ENCODE measurements around the gene SMIM41. TPM values are rescaled to one million over a fixed set of nuclear protein-coding genes. Genes with fewer than 3 reads are reported as not detected.
A peak's percentile ranks its signal among the peaks of the same experiment; 100 is the strongest.

The SMIM41 gene
- total RNA-seq, 1 donor from 2014 or later: 0.88 TPM

DNA sequence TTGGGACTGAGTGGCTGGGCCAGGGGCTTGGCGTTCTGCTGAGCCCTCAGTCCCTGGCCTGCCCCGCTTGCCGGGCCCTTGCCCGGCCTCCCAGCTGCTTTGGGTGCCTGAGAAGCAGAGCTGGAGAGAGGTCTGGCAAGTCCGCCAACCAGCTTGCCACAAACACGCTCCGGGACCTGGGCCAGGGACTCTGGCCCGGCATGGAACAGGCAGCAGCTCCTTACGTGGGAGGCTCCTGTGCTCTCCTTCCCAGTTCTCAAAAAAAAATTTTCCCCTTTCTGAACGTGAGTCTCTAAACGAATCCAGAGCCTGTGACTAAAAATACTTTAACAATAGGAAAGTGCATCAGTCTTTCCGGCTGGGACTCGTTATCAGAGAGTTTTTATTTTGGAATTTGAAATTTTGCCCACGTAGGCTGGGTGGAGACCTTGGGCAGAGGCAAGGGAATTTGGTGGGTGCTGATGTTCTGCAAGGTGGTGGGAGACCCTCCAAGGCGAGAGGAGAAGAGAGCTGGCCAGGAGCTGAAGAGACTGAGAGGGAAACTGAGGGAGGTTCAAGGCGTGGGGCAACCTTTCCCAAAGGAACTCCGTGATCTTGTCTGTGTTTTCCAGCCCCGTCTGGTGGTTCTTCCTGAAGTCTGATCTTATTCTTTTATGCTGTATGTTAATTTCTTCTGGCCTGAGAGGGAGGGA lies 35.1 kb upstream of the SMIM41 start:
- DNase-seq: no peak
- TF ChIP-seq, protein P1, sequence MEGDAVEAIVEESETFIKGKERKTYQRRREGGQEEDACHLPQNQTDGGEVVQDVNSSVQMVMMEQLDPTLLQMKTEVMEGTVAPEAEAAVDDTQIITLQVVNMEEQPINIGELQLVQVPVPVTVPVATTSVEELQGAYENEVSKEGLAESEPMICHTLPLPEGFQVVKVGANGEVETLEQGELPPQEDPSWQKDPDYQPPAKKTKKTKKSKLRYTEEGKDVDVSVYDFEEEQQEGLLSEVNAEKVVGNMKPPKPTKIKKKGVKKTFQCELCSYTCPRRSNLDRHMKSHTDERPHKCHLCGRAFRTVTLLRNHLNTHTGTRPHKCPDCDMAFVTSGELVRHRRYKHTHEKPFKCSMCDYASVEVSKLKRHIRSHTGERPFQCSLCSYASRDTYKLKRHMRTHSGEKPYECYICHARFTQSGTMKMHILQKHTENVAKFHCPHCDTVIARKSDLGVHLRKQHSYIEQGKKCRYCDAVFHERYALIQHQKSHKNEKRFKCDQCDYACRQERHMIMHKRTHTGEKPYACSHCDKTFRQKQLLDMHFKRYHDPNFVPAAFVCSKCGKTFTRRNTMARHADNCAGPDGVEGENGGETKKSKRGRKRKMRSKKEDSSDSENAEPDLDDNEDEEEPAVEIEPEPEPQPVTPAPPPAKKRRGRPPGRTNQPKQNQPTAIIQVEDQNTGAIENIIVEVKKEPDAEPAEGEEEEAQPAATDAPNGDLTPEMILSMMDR (IDR thresholded peaks at IDR 0.05; ENCODE audit: partially characterized antibody, unreplicated experiment): no peak
- Mint-ChIP-seq H3K4me3 (ENCODE audit: unreplicated experiment) (no peak overlapping the region), H3K4me1 (ENCODE audit: low read depth, unreplicated experiment) (peaks cover 3% of the 10 kb centered on the region), H3K9me3 (ENCODE audit: unreplicated experiment) (peaks cover 3% of the 10 kb centered on the region), H3K27me3 (ENCODE audit: unreplicated experiment) (peaks cover 15% of the 10 kb centered on the region), H3K27ac (ENCODE audit: unreplicated experiment) (no peak overlapping the region), H3K36me3 (ENCODE audit: unreplicated experiment) (peaks cover 4% of the 10 kb centered on the region)

DNA sequence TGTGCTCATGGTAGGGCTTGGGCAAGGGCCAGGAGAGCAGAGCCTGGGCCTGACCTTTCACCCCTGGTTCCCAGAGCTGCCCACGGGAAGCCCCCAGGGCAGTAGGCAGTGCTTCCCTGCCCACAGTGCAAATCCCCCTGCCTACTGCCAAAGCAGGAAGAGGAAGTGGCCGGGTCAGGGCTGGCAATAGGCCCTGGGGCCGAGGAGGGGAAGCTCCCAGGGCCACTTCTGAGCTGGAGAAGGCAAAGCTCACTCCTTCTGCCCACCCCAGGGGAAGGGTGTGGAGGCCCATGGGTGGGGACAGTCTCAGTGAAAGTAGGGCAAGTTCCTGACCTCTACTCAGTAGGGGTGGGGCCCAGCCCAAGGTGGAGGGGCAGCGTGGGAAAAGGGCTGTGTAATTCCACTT lies 33.7 kb upstream of the SMIM41 start:
- H3K4me3 Mint-ChIP-seq (ENCODE audit: unreplicated experiment): no peak overlapping the region
- peaks cover 6% of the 10 kb centered on the region for H3K4me1 Mint-ChIP-seq (ENCODE audit: low read depth, unreplicated experiment)
- H3K36me3 Mint-ChIP-seq (ENCODE audit: unreplicated experiment): peaks cover 4% of the 10 kb centered on the region
- H3K9me3 Mint-ChIP-seq (ENCODE audit: unreplicated experiment): peaks cover 7% of the 10 kb centered on the region
- H3K27ac Mint-ChIP-seq (ENCODE audit: unreplicated experiment): no peak overlapping the region
- TF ChIP-seq, protein P1 (IDR thresholded peaks at IDR 0.05; ENCODE audit: partially characterized antibody, unreplicated experiment): no peak
- peaks cover 24% of the 10 kb centered on the region for H3K27me3 Mint-ChIP-seq (ENCODE audit: unreplicated experiment)
- no peak for DNase-seq

DNA sequence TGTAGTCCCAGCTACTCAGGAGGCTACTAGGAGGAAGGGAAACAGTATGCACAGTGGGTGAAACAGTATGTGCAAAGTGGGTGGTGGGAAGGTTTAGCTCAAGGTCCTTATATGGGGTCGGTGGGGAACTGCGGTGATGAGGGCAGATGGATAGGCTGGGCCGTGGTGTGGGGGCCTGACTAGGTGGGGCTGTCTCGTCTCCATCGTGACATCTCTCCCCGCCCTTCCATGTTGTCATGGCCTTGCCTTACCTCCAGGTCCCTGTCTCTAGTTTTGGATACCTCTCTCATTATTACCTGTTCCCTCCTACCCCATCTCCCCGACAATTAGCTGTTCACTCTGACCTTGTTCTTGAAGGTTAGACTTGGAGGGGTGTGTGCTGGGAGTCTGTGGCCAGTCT lies 32.6 kb upstream of the SMIM41 start:
- DNase-seq: no peak
- Mint-ChIP-seq H3K36me3 (ENCODE audit: unreplicated experiment) (no peaks in the 10 kb centered on the region), H3K27ac (ENCODE audit: unreplicated experiment) (no peak overlapping the region), H3K27me3 (ENCODE audit: unreplicated experiment) (peaks cover 23% of the 10 kb centered on the region), H3K9me3 (ENCODE audit: unreplicated experiment) (peaks cover 7% of the 10 kb centered on the region), H3K4me1 (ENCODE audit: low read depth, unreplicated experiment) (peaks cover 6% of the 10 kb centered on the region), H3K4me3 (ENCODE audit: unreplicated experiment) (no peak overlapping the region)
- TF ChIP-seq, protein P1 (IDR thresholded peaks at IDR 0.05; ENCODE audit: partially characterized antibody, unreplicated experiment): no peak

DNA sequence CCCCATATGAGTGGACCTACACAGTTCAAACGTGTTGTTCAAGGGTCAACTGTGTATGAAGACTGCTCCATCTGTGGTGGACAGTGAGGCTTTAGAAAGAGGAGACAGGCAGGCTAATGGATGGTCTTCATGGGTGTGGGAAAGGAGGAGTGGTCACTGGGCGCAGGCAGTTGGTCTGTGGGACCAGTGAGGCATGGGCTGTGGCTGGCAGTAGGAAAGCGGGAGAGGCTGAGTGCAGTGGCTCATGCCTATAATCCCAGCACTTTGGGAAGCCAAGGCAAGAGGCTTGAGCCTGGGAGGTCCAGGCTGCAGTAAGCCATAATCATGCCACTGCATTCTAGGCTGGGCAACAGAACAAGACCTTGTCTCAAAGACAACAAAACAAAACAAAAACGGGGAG lies 30.2 kb upstream of the SMIM41 start:
- H3K9me3 Mint-ChIP-seq (ENCODE audit: unreplicated experiment): peaks cover 7% of the 10 kb centered on the region
- TF ChIP-seq, protein P1 (IDR thresholded peaks at IDR 0.05; ENCODE audit: partially characterized antibody, unreplicated experiment): no peak
- H3K4me1 Mint-ChIP-seq (ENCODE audit: low read depth, unreplicated experiment): peaks cover 6% of the 10 kb centered on the region
- no peaks in the 10 kb centered on the region for H3K36me3 Mint-ChIP-seq (ENCODE audit: unreplicated experiment)
- no peak for DNase-seq
- peaks cover 22% of the 10 kb centered on the region for H3K27me3 Mint-ChIP-seq (ENCODE audit: unreplicated experiment)
- peak overlapping the region; percentile 1 for H3K27ac Mint-ChIP-seq (ENCODE audit: unreplicated experiment)
- H3K4me3 Mint-ChIP-seq (ENCODE audit: unreplicated experiment): peak overlapping the region; percentile 63

DNA sequence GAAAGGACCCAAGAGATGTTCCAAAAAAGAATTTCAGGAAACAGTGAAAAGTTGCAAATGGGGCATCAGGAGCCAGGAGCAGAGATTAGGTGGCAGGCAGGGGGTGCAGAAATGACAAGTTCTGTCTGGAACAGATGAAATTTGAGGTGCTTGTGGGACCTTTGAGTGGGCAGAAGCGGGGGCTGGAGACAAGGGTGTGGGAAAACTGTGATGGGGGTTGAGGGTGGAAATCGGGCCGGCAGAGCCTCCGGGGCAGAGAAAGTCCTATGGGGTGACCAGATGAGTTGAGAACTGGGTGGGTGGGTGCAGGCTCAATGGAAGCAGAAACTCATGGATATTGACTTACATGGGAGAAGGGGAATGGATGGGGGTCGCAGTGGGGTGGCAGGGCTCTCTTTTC lies 29.8 kb upstream of the SMIM41 start:
- Mint-ChIP-seq H3K4me3 (ENCODE audit: unreplicated experiment) (peak overlapping the region; percentile 63), H3K27ac (ENCODE audit: unreplicated experiment) (peak overlapping the region; percentile 1), H3K9me3 (ENCODE audit: unreplicated experiment) (peaks cover 5% of the 10 kb centered on the region), H3K4me1 (ENCODE audit: low read depth, unreplicated experiment) (peaks cover 6% of the 10 kb centered on the region), H3K36me3 (ENCODE audit: unreplicated experiment) (no peaks in the 10 kb centered on the region), H3K27me3 (ENCODE audit: unreplicated experiment) (peaks cover 18% of the 10 kb centered on the region)
- DNase-seq: no peak
- TF ChIP-seq, protein P1 (IDR thresholded peaks at IDR 0.05; ENCODE audit: partially characterized antibody, unreplicated experiment): no peak
